Measurements from ENCODE around the gene KRT34. TPM values are rescaled to one million over a fixed set of nuclear protein-coding genes. Genes with fewer than 3 reads are reported as not detected.

Gene KRT34
- total RNA-seq, 1 donor from 2014 or later: not detected

GRCh38 chr17:41417127-41417526 is 35.0 kb upstream of the KRT34 start:
- DNase-seq (no peak), ATAC-seq (no peak)
- Histone ChIP-seq H3K4me1 (no peaks in the 10 kb centered on the region), H3K27me3 (no peaks in the 10 kb centered on the region), H3K27ac (no peak overlapping the region), H3K9me3 (no peaks in the 10 kb centered on the region), H3K4me3 (no peak overlapping the region), H3K36me3 (no peaks in the 10 kb centered on the region)
- intact Hi-C loops (cut with DNase I): no loop called here
- no peak for TF ChIP-seq CTCF (IDR thresholded peaks at IDR 0.05)

GRCh38 chr17:41416479-41416878 is 34.4 kb upstream of the KRT34 start:
- no peak overlapping the region for H3K4me3 ChIP-seq
- ATAC-seq (no peak), DNase-seq (no peak)
- no peaks in the 10 kb centered on the region for H3K4me1 ChIP-seq
- TF ChIP-seq CTCF (IDR thresholded peaks at IDR 0.05): no peak
- H3K27me3 ChIP-seq: no peaks in the 10 kb centered on the region
- no peaks in the 10 kb centered on the region for H3K9me3 ChIP-seq
- no peak overlapping the region for H3K27ac ChIP-seq
- intact Hi-C loops (cut with DNase I): no loop called here
- H3K36me3 ChIP-seq: no peaks in the 10 kb centered on the region

GRCh38 chr17:41415833-41416335 is 33.8 kb upstream of the KRT34 start:
- intact Hi-C loops (cut with DNase I): no loop called here
- Histone ChIP-seq H3K27me3 (no peaks in the 10 kb centered on the region), H3K27ac (no peak overlapping the region), H3K9me3 (no peaks in the 10 kb centered on the region), H3K4me1 (no peaks in the 10 kb centered on the region), H3K4me3 (no peak overlapping the region), H3K36me3 (no peaks in the 10 kb centered on the region)
- DNase-seq: no peak
- ATAC-seq: peak; percentile 77
- TF ChIP-seq CTCF (IDR thresholded peaks at IDR 0.05): no peak

GRCh38 chr17:41415411-41415810 is 33.3 kb upstream of the KRT34 start:
- H3K4me1 ChIP-seq: no peaks in the 10 kb centered on the region
- no peak for ATAC-seq
- no peak for TF ChIP-seq CTCF (IDR thresholded peaks at IDR 0.05)
- H3K9me3 ChIP-seq: no peaks in the 10 kb centered on the region
- no peak overlapping the region for H3K4me3 ChIP-seq
- no peaks in the 10 kb centered on the region for H3K27me3 ChIP-seq
- H3K36me3 ChIP-seq: no peaks in the 10 kb centered on the region
- no peak for DNase-seq
- intact Hi-C loops (cut with DNase I): no loop called here
- no peak overlapping the region for H3K27ac ChIP-seq

- no peak overlapping the region for H3K27ac ChIP-seq
- TF ChIP-seq CTCF (IDR thresholded peaks at IDR 0.05): no peak
- intact Hi-C loops (cut with DNase I): no loop called here
- DNase-seq (no peak), ATAC-seq (no peak)
- H3K36me3 ChIP-seq: no peaks in the 10 kb centered on the region
- H3K4me1 ChIP-seq: no peaks in the 10 kb centered on the region
- H3K27me3 ChIP-seq: no peaks in the 10 kb centered on the region
- H3K9me3 ChIP-seq: no peaks in the 10 kb centered on the region
- no peak overlapping the region for H3K4me3 ChIP-seq
Observed at GRCh38 chr17:41413982-41414381, 31.9 kb upstream of the KRT34 start.

- Histone ChIP-seq H3K9me3 (no peaks in the 10 kb centered on the region), H3K4me1 (no peaks in the 10 kb centered on the region), H3K27me3 (no peaks in the 10 kb centered on the region), H3K27ac (no peak overlapping the region), H3K4me3 (no peak overlapping the region), H3K36me3 (no peaks in the 10 kb centered on the region)
- intact Hi-C loops (cut with DNase I): no loop called here
- DNase-seq: no peak
- no peak for TF ChIP-seq CTCF (IDR thresholded peaks at IDR 0.05)
- ATAC-seq: peak; percentile 77
Observed at GRCh38 chr17:41413353-41413957, 31.3 kb upstream of the KRT34 start.

Measured in upper lobe of right lung (tissue), 1 donor.